OCI-LY7 (cell line): ENCODE measurements around the gene ANO8.

Source experiments
- CTCF ChIP-seq: fragments of 200-600 bp; sonication (generic); conservative IDR thresholded peaks from 2 replicates; pipeline ENCODE4 v1.5.1; 2014; ENCODE audit warnings: mild to moderate bottlenecking, antibody characterized with exemption, low read length, moderate library complexity, mixed read lengths
- EZH2phosphoT487 ChIP-seq: fragments of 200-600 bp; sonication (generic); IDR thresholded peaks from 2 replicates; pipeline ENCODE4 v1.6.1; 2018; ENCODE audit warnings: low read depth, borderline replicate concordance, mild to moderate bottlenecking, mixed run types, antibody characterized with exemption, low read length, moderate library complexity, mixed read lengths

GRCh38 chr19:17338433-17339078, 3.9 kb upstream of the ANO8 start:
- TF ChIP-seq CTCF (no peak), EZH2phosphoT487 (no peak)
